ENCODE results near the gene KRCC1.
"Not testable (repeated sequence)": the region's sequence is repeated elsewhere in the genome, so short reads cannot be mapped to it uniquely, and the experiment has no call there.

KRCC1 gene

GRCh38 chr2:88000474-88000873 is 55.1 kb downstream of the KRCC1 start:
- DNase-seq (ENCODE audit: low read depth): not testable (repeated sequence)

- peak; percentile 74 for DNase-seq (ENCODE audit: low read depth)
Observed at GRCh38 chr2:87996570-87996969, 59.0 kb downstream of the KRCC1 start.

- DNase-seq (ENCODE audit: low read depth): no peak
Observed at GRCh38 chr2:87995756-87996155, 59.8 kb downstream of the KRCC1 start.

- not testable (repeated sequence) for DNase-seq (ENCODE audit: low read depth)
Observed at GRCh38 chr2:87994304-87994850, 61.2 kb downstream of the KRCC1 start.

- DNase-seq (ENCODE audit: low read depth): not testable (repeated sequence)
Observed at GRCh38 chr2:87992569-87992968, 63.0 kb downstream of the KRCC1 start.

GRCh38 chr2:87987473-87987872 is 68.1 kb downstream of the KRCC1 start:
- not testable (repeated sequence) for DNase-seq (ENCODE audit: low read depth)

GRCh38 chr2:87985902-87986301 is 69.7 kb downstream of the KRCC1 start:
- not testable (repeated sequence) for DNase-seq (ENCODE audit: low read depth)

GRCh38 chr2:87981182-87981581 is 74.4 kb downstream of the KRCC1 start:
- DNase-seq (ENCODE audit: low read depth): not testable (repeated sequence)

Data from amniotic epithelial cell (primary cell).